Trophoblast cell (in vitro differentiated cells and primary cell): ENCODE data around the gene CCDC90B.

ENCODE experiments used
- DNase-seq, 2 donors: peaks; one replicate each; pipeline ENCODE4 v3.0.0-alpha.2; 2016
- H2AFZ ChIP-seq: 2 replicates; pipeline ENCODE4 v1.6.1; 2013; ENCODE audit warnings: low read length, moderate library complexity, mild to moderate bottlenecking; ENCODE audit not compliant: insufficient read depth, poor library complexity
- H2AK5ac ChIP-seq: 2 replicates; pipeline ENCODE4 v1.6.1; 2013; ENCODE audit warnings: mild to moderate bottlenecking, low read length
- H2BK120ac ChIP-seq: 2 replicates; pipeline ENCODE4 v1.6.1; 2013; ENCODE audit warnings: low read length, mild to moderate bottlenecking, moderate library complexity; ENCODE audit not compliant: insufficient read depth, poor library complexity
- H2BK12ac ChIP-seq: 2 replicates; pipeline ENCODE4 v1.6.1; 2013; ENCODE audit warnings: mild to moderate bottlenecking, low read length, moderate library complexity
- H2BK5ac ChIP-seq: 2 replicates; pipeline ENCODE4 v1.6.1; 2013; ENCODE audit warnings: low read length, low read depth, moderate library complexity, mild to moderate bottlenecking; ENCODE audit not compliant: poor library complexity
- H3K14ac ChIP-seq: 2 replicates; pipeline ENCODE4 v1.6.1; 2013; ENCODE audit warnings: mild to moderate bottlenecking, low read length
- H3K18ac ChIP-seq: 2 replicates; pipeline ENCODE4 v1.6.1; 2013; ENCODE audit warnings: mild to moderate bottlenecking, low read length
- H3K23ac ChIP-seq: 2 replicates; pipeline ENCODE4 v1.6.1; 2013; ENCODE audit warnings: low read length
- H3K27ac ChIP-seq: 2 replicates; pipeline ENCODE4 v1.5.1; 2013; ENCODE audit warnings: low read depth, mild to moderate bottlenecking, inconsistent platforms, low read length, moderate library complexity
- H3K27me3 ChIP-seq: 2 replicates; pipeline ENCODE4 v1.6.1; 2013; ENCODE audit warnings: inconsistent platforms, mild to moderate bottlenecking, low read length, moderate library complexity; ENCODE audit not compliant: insufficient read depth
- H3K36me3 ChIP-seq, 2 experiments: 1 replicate in 1 of 2; 2 replicates in 1 of 2; pipeline ENCODE4 v1.6.1; 2013; ENCODE audit warnings: low read length in 2 of 2, mild to moderate bottlenecking in 2 of 2, moderate library complexity in 1 of 2; ENCODE audit not compliant: insufficient read depth in 2 of 2, control insufficient read depth in 1 of 2
- H3K4ac ChIP-seq: 2 replicates; pipeline ENCODE4 v1.6.1; 2013; ENCODE audit warnings: low read depth, mild to moderate bottlenecking, low read length, moderate library complexity
- H3K4me1 ChIP-seq, 2 experiments: 1 replicate in 1 of 2; 2 replicates in 1 of 2; pipeline ENCODE4 v1.6.1; 2013; ENCODE audit warnings: low read length in 2 of 2, mild to moderate bottlenecking in 2 of 2, moderate library complexity in 1 of 2; ENCODE audit not compliant: insufficient read depth in 2 of 2, control insufficient read depth in 1 of 2
- H3K4me2 ChIP-seq: 2 replicates; pipeline ENCODE4 v1.6.1; 2013; ENCODE audit warnings: inconsistent platforms, mild to moderate bottlenecking, low read length, moderate library complexity
- H3K4me3 ChIP-seq: 2 replicates; pipeline ENCODE4 v1.5.1; 2013; ENCODE audit warnings: mild to moderate bottlenecking, low read depth, low read length, inconsistent platforms
- H3K79me1 ChIP-seq: one replicate; pipeline ENCODE4 v1.6.1; 2013; ENCODE audit warnings: low read length
- H3K79me2 ChIP-seq: 2 replicates; pipeline ENCODE4 v1.6.1; 2013; ENCODE audit warnings: low read length, mild to moderate bottlenecking; ENCODE audit not compliant: control insufficient read depth, insufficient read depth, poor library complexity
- H3K9ac ChIP-seq: 2 replicates; pipeline ENCODE4 v1.6.1; 2013; ENCODE audit warnings: mild to moderate bottlenecking, low read length
- H3K9me3 ChIP-seq: 2 replicates; pipeline ENCODE4 v1.6.1; 2013; ENCODE audit warnings: low read depth, mild to moderate bottlenecking, control low read depth, inconsistent platforms, low read length; ENCODE audit not compliant: insufficient read depth
- H4K12ac ChIP-seq: 2 replicates; pipeline ENCODE4 v1.6.1; 2013; ENCODE audit warnings: low read depth, mild to moderate bottlenecking, low read length, moderate library complexity
- H4K8ac ChIP-seq: 2 replicates; pipeline ENCODE4 v1.6.1; 2013; ENCODE audit warnings: low read depth, mild to moderate bottlenecking, low read length, moderate library complexity
- H4K91ac ChIP-seq: one replicate; pipeline ENCODE4 v1.6.1; 2013; ENCODE audit warnings: low read depth, mild to moderate bottlenecking, low read length, moderate library complexity
- WGBS: extraction: QIAGEN DNeasy Blood & Tissue Kit; methylation state at CpG from one replicate; pipeline ENCODE4 v1.1.7; 2013; ENCODE audit warnings: missing lambda C conversion rate; ENCODE audit not compliant: insufficient read length, insufficient coverage; ENCODE audit errors: extremely low coverage; 5-methylcytosine and 5-hydroxymethylcytosine counted together

Gene CCDC90B

GRCh38 chr11:83252266-83252665, 33.9 kb downstream of the CCDC90B start:
- no peak overlapping the region for H4K8ac ChIP-seq
- H3K14ac ChIP-seq, result no peak overlapping the region
- H2BK120ac ChIP-seq, result no peak overlapping the region
- no peak overlapping the region for H2BK5ac ChIP-seq
- H4K12ac ChIP-seq, result no peak overlapping the region
- no peak overlapping the region for H3K9ac ChIP-seq
- H3K4me2 ChIP-seq, result no peak overlapping the region
- H4K91ac ChIP-seq, result no peak overlapping the region
- no peak overlapping the region for H2AK5ac ChIP-seq
- H3K9me3 ChIP-seq, result no peaks in the 10 kb centered on the region
- H3K4me1 ChIP-seq, result peaks cover 0 to 5% of the 10 kb centered on the region in 2 experiments
- H3K4me3 ChIP-seq, result no peak overlapping the region
- no peak overlapping the region for H3K18ac ChIP-seq
- no peak overlapping the region for H2AFZ ChIP-seq
- no peak for DNase-seq
- no peaks in the 10 kb centered on the region for H3K79me2 ChIP-seq
- H3K36me3 ChIP-seq, result no peaks in the 10 kb centered on the region
- H3K79me1 ChIP-seq, result no peaks in the 10 kb centered on the region
- no peak overlapping the region for H3K27ac ChIP-seq
- no peak overlapping the region for H3K4ac ChIP-seq
- no CpG with 5 or more reads among the region's 2 CpGs for WGBS
- no peaks in the 10 kb centered on the region for H3K27me3 ChIP-seq
- no peak overlapping the region for H2BK12ac ChIP-seq
- no peak overlapping the region for H3K23ac ChIP-seq

- Histone ChIP-seq H3K4ac (no peak overlapping the region), H3K18ac (no peak overlapping the region), H3K4me3 (no peak overlapping the region), H3K14ac (no peak overlapping the region), H2BK120ac (no peak overlapping the region), H3K27ac (no peak overlapping the region), H4K91ac (no peak overlapping the region), H2AK5ac (no peak overlapping the region), H3K4me1 (no peaks in the 10 kb centered on the region), H3K9ac (no peak overlapping the region), H3K9me3 (no peaks in the 10 kb centered on the region), H3K27me3 (no peaks in the 10 kb centered on the region), H2BK12ac (no peak overlapping the region), H2AFZ (no peak overlapping the region), H3K79me2 (no peaks in the 10 kb centered on the region), H3K36me3 (no peaks in the 10 kb centered on the region), H3K79me1 (no peaks in the 10 kb centered on the region), H3K4me2 (no peak overlapping the region), H4K8ac (no peak overlapping the region), H3K23ac (no peak overlapping the region), H4K12ac (no peak overlapping the region), H2BK5ac (no peak overlapping the region)
- no CpG with 5 or more reads among the region's 4 CpGs for WGBS
- DNase-seq, result peak; percentile 13 to 57
These were observed 36.1 kb downstream of the CCDC90B start for GRCh38 chr11:83249972-83250593.

GRCh38 chr11:83249445-83249844, 36.7 kb downstream of the CCDC90B start:
- WGBS, result no CpG with 5 or more reads among the region's 1 CpG

GRCh38 chr11:83241291-83241946, 44.7 kb downstream of the CCDC90B start:
- H3K4me3 ChIP-seq, result no peak overlapping the region
- H3K9me3 ChIP-seq, result no peaks in the 10 kb centered on the region
- no peak overlapping the region for H4K12ac ChIP-seq
- no peaks in the 10 kb centered on the region for H3K79me2 ChIP-seq
- no peak overlapping the region for H4K8ac ChIP-seq
- H3K23ac ChIP-seq, result no peak overlapping the region
- H2AFZ ChIP-seq, result no peak overlapping the region
- WGBS, result no CpG with 5 or more reads among the region's 5 CpGs
- no peaks in the 10 kb centered on the region for H3K36me3 ChIP-seq
- no peak overlapping the region for H3K4ac ChIP-seq
- H3K4me1 ChIP-seq, result no peaks in the 10 kb centered on the region
- H3K18ac ChIP-seq, result no peak overlapping the region
- H3K14ac ChIP-seq, result no peak overlapping the region
- no peak overlapping the region for H2BK12ac ChIP-seq
- H3K27me3 ChIP-seq, result no peaks in the 10 kb centered on the region
- H3K4me2 ChIP-seq, result no peak overlapping the region
- DNase-seq, result peak; percentile 77 to 90
- no peak overlapping the region for H4K91ac ChIP-seq
- H2BK5ac ChIP-seq, result no peak overlapping the region
- H3K9ac ChIP-seq, result no peak overlapping the region
- H2AK5ac ChIP-seq, result no peak overlapping the region
- H2BK120ac ChIP-seq, result no peak overlapping the region
- H3K79me1 ChIP-seq, result no peaks in the 10 kb centered on the region
- no peak overlapping the region for H3K27ac ChIP-seq

More at GRCh38 chr11:83249445-83249844, 36.7 kb downstream of the CCDC90B start:
- H4K12ac ChIP-seq, result no peak overlapping the region
- no peak overlapping the region for H4K91ac ChIP-seq
- no peak overlapping the region for H2BK120ac ChIP-seq
- no peak overlapping the region for H4K8ac ChIP-seq
- H3K4me3 ChIP-seq, result no peak overlapping the region
- no peaks in the 10 kb centered on the region for H3K4me1 ChIP-seq
- H3K9me3 ChIP-seq, result no peaks in the 10 kb centered on the region
- H3K23ac ChIP-seq, result no peak overlapping the region
- H2AK5ac ChIP-seq, result no peak overlapping the region
- no peak overlapping the region for H3K14ac ChIP-seq
- no peaks in the 10 kb centered on the region for H3K36me3 ChIP-seq
- no peak for DNase-seq
- H3K9ac ChIP-seq, result no peak overlapping the region
- no peak overlapping the region for H2BK12ac ChIP-seq
- no peaks in the 10 kb centered on the region for H3K27me3 ChIP-seq
- H3K27ac ChIP-seq, result no peak overlapping the region
- no peak overlapping the region for H3K4ac ChIP-seq
- no peak overlapping the region for H2BK5ac ChIP-seq
- no peaks in the 10 kb centered on the region for H3K79me2 ChIP-seq
- no peak overlapping the region for H3K18ac ChIP-seq
- H2AFZ ChIP-seq, result no peak overlapping the region
- H3K79me1 ChIP-seq, result no peaks in the 10 kb centered on the region
- no peak overlapping the region for H3K4me2 ChIP-seq
